Measurements from ENCODE around the gene MCC. TPM values are rescaled to one million over a fixed set of nuclear protein-coding genes. Genes with fewer than 3 reads are reported as not detected.

MCC gene
- total and polyA plus RNA-seq, 2 donors (not counting 1 experiment from before 2014, with no cell fraction given): 0.09 to 0.32 TPM

DNA sequence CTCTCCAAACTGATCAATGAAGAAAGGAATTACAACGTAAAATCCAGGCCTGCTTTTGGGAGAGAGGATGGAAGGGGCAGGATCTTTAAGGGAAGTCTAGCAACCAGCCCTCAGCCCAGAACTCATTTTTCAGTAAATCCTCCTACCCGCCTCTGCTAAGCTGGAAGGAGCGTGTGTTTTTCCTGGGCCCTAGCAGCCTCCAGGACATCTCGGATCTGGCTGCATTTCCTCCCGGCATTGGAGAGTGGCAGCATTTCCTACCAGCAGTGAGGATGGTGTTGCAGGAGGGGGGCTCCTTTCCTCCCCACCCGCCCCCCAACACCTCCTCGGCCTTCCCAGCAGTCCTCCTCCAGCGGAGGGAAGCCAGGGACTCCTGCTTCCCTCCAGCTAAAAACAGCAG lies 457.1 kb downstream of the MCC start:
- no peak overlapping the region for H3K27ac ChIP-seq (ENCODE audit: low read length in 2 of 2)
- Mint-ChIP-seq H3K27me3 (no peaks in the 10 kb centered on the region), H3K4me3 (no peak overlapping the region), H3K9me3 (ENCODE audit: insufficient read depth) (no peaks in the 10 kb centered on the region), H3K27ac (no peak overlapping the region), H3K4me1 (peaks cover 3% of the 10 kb centered on the region)
- H3K4me2 ChIP-seq (replicated peaks; ENCODE audit: low read depth, low read length, poor library complexity, severe bottlenecking): no peak overlapping the region
- CTCF ChIA-PET: no interaction called here
- no peaks in the 10 kb centered on the region for H3K9me3 ChIP-seq (ENCODE audit: control extremely low read depth in 1 of 3, control insufficient read depth in 2 of 3, insufficient read depth in 1 of 3, low read length in 2 of 3)
- no peak overlapping the region for H3K9ac ChIP-seq (ENCODE audit: low read length)
- H3K4me3 ChIP-seq (ENCODE audit: control extremely low read depth in 1 of 5, extremely low read depth in 1 of 5, insufficient read depth in 1 of 5, low read depth in 2 of 5, low read length in 4 of 5): no peak overlapping the region
- TF ChIP-seq, protein P1, sequence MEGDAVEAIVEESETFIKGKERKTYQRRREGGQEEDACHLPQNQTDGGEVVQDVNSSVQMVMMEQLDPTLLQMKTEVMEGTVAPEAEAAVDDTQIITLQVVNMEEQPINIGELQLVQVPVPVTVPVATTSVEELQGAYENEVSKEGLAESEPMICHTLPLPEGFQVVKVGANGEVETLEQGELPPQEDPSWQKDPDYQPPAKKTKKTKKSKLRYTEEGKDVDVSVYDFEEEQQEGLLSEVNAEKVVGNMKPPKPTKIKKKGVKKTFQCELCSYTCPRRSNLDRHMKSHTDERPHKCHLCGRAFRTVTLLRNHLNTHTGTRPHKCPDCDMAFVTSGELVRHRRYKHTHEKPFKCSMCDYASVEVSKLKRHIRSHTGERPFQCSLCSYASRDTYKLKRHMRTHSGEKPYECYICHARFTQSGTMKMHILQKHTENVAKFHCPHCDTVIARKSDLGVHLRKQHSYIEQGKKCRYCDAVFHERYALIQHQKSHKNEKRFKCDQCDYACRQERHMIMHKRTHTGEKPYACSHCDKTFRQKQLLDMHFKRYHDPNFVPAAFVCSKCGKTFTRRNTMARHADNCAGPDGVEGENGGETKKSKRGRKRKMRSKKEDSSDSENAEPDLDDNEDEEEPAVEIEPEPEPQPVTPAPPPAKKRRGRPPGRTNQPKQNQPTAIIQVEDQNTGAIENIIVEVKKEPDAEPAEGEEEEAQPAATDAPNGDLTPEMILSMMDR (IDR thresholded peaks at IDR 0.05): no peak
- no peak for TF ChIP-seq EZH2 (IDR thresholded peaks at IDR 0.05; ENCODE audit: borderline replicate concordance, insufficient read depth, low read depth, low read length, poor library complexity, severe bottlenecking)
- H4K20me1 ChIP-seq (ENCODE audit: control insufficient read depth, insufficient read depth, low read length, poor library complexity, severe bottlenecking): no peaks in the 10 kb centered on the region
- no CpG with 5 or more reads among the region's 8 CpGs for WGBS (ENCODE audit: insufficient coverage)
- H2AFZ ChIP-seq (ENCODE audit: insufficient read depth, low read depth, low read length, poor library complexity, severe bottlenecking): no peak overlapping the region
- intact Hi-C loops (cut with micrococcal nuclease): no loop called here
- no peak for DNase-seq
- POLR2A ChIA-PET: no interaction called here
- H3K36me3 ChIP-seq (replicated peaks in 1 of 2; ENCODE audit: control extremely low read depth in 1 of 2, control insufficient read depth in 1 of 2, extremely low read depth in 1 of 2, insufficient read depth in 2 of 2, low read length in 1 of 2): no peaks in the 10 kb centered on the region
- H3K4me1 ChIP-seq (ENCODE audit: control insufficient read depth in 2 of 2, insufficient read depth in 2 of 2, low read length in 2 of 2): no peaks in the 10 kb centered on the region
- no peak for ATAC-seq (ENCODE audit: low read depth)
- no peaks in the 10 kb centered on the region for H3K79me2 ChIP-seq (ENCODE audit: control insufficient read depth, insufficient read depth, low read length)
- H3K27me3 ChIP-seq (replicated peaks in 1 of 4; ENCODE audit: control extremely low read depth in 1 of 4, control insufficient read depth in 3 of 4, insufficient read depth in 4 of 4, low read length in 3 of 4): no peaks in the 10 kb centered on the region

DNA sequence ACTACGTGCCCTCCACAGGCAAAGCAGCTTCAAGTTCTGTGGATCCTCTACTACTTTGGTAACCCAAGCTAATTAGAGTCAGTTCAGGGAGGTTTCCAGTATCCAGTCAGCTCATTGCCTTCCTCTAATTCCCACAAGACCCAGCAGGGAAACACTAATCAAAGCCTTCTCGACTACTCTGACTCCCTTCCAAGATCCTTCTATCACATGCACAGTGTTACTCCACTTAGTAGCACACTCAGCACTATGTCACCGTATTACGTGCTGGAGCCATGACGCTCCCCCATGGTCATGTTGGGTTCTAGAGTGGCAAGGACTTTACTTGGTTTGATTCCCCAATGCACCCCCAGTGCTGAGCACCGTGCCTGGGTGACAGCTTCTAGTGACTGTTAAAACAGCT lies 458.6 kb downstream of the MCC start:
- no peak overlapping the region for H3K9ac ChIP-seq (ENCODE audit: low read length)
- H4K20me1 ChIP-seq (ENCODE audit: control insufficient read depth, insufficient read depth, low read length, poor library complexity, severe bottlenecking): no peaks in the 10 kb centered on the region
- H3K36me3 ChIP-seq (replicated peaks in 1 of 2; ENCODE audit: control extremely low read depth in 1 of 2, control insufficient read depth in 1 of 2, extremely low read depth in 1 of 2, insufficient read depth in 2 of 2, low read length in 1 of 2): no peaks in the 10 kb centered on the region
- no peaks in the 10 kb centered on the region for H3K9me3 ChIP-seq (ENCODE audit: control extremely low read depth in 1 of 3, control insufficient read depth in 2 of 3, insufficient read depth in 1 of 3, low read length in 2 of 3)
- no peaks in the 10 kb centered on the region for H3K27me3 Mint-ChIP-seq
- no peak overlapping the region for H2AFZ ChIP-seq (ENCODE audit: insufficient read depth, low read depth, low read length, poor library complexity, severe bottlenecking)
- ATAC-seq (ENCODE audit: low read depth): no peak
- intact Hi-C loops (cut with micrococcal nuclease): no loop called here
- no peak overlapping the region for H3K4me3 Mint-ChIP-seq
- ChIA-PET POLR2A (no interaction called here), CTCF (no interaction called here)
- peaks cover 3% of the 10 kb centered on the region for H3K4me1 Mint-ChIP-seq
- H3K4me2 ChIP-seq (replicated peaks; ENCODE audit: low read depth, low read length, poor library complexity, severe bottlenecking): no peak overlapping the region
- H3K27ac ChIP-seq (ENCODE audit: low read length in 2 of 2): no peak overlapping the region
- H3K4me3 ChIP-seq (ENCODE audit: control extremely low read depth in 1 of 5, extremely low read depth in 1 of 5, insufficient read depth in 1 of 5, low read depth in 2 of 5, low read length in 4 of 5): no peak overlapping the region
- H3K79me2 ChIP-seq (ENCODE audit: control insufficient read depth, insufficient read depth, low read length): no peaks in the 10 kb centered on the region
- no peak for DNase-seq
- TF ChIP-seq, protein P1 (IDR thresholded peaks at IDR 0.05): no peak
- no peak for TF ChIP-seq EZH2 (IDR thresholded peaks at IDR 0.05; ENCODE audit: borderline replicate concordance, insufficient read depth, low read depth, low read length, poor library complexity, severe bottlenecking)
- H3K4me1 ChIP-seq (ENCODE audit: control insufficient read depth in 2 of 2, insufficient read depth in 2 of 2, low read length in 2 of 2): no peaks in the 10 kb centered on the region
- 94% methylated on average over 2 of the region's 6 CpGs for WGBS (ENCODE audit: insufficient coverage)
- H3K27ac Mint-ChIP-seq: no peak overlapping the region
- H3K27me3 ChIP-seq (replicated peaks in 1 of 4; ENCODE audit: control extremely low read depth in 1 of 4, control insufficient read depth in 3 of 4, insufficient read depth in 4 of 4, low read length in 3 of 4): no peaks in the 10 kb centered on the region
- H3K9me3 Mint-ChIP-seq (ENCODE audit: insufficient read depth): no peaks in the 10 kb centered on the region

All from B cell (primary cell).